HepG2 (cell line): ENCODE data around the gene IL5RA.

Experiments used
- DNMT3B ChIP-seq: conservative IDR thresholded peaks from 2 replicates; pipeline ENCODE4 v1.6.1; 2016; ENCODE audit warnings: missing biosample characterization, control low read depth
- TP53 ChIP-seq: sonication (generic); formaldehyde crosslinking; conservative IDR thresholded peaks from 2 replicates; pipeline ENCODE4 v1.4.0; 2020; ENCODE audit warnings: missing genetic modification reagents
- ZC3H13 ChIP-seq: sonication (generic); formaldehyde crosslinking; IDR thresholded peaks from 2 replicates; pipeline ENCODE4 v1.8.1; 2023; ENCODE audit warnings: mild to moderate bottlenecking, missing genetic modification reagents, moderate library complexity
- ZNF549 ChIP-seq: sonication (generic); formaldehyde crosslinking; IDR thresholded peaks from 2 replicates; pipeline ENCODE4 v1.5.0; 2020; ENCODE audit warnings: missing genetic modification reagents
- TF ChIP-seq, protein P1 (sequence below): sonication (generic); formaldehyde crosslinking; IDR thresholded peaks from 2 replicates; pipeline ENCODE4 v1.8.0; 2022; ENCODE audit warnings: mild to moderate bottlenecking, missing genetic modification reagents, moderate library complexity

DNA sequence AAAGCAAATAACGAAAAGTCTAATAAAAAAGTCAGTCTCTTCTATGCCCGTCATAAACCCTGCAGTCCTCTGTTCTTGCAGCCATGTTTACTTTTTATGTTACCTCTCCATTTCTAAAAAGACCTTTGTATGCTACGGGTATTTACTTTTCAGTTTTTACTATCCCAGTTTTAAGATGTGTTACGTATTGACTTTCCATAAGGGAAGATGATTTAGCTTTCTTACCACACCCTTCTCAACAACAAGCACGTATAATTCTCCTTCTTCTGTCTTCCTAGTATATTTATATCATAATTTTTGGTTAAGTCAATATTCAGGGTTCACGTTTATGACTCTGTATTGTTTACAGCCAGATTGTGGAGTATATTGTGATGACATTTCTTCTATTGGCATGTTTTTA, 27.4 kb upstream of the IL5RA start:
- TF ChIP-seq, protein P1, sequence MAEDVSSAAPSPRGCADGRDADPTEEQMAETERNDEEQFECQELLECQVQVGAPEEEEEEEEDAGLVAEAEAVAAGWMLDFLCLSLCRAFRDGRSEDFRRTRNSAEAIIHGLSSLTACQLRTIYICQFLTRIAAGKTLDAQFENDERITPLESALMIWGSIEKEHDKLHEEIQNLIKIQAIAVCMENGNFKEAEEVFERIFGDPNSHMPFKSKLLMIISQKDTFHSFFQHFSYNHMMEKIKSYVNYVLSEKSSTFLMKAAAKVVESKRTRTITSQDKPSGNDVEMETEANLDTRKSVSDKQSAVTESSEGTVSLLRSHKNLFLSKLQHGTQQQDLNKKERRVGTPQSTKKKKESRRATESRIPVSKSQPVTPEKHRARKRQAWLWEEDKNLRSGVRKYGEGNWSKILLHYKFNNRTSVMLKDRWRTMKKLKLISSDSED: no peak
- no peak for TF ChIP-seq DNMT3B (CRISPR knock-in tag)
- no peak for TF ChIP-seq TP53 (CRISPR knock-in tag)
- no peak for TF ChIP-seq ZC3H13 (CRISPR knock-in tag)
- no peak for TF ChIP-seq ZNF549 (CRISPR knock-in tag)
